HCT116 (cell line): Measurements from ENCODE around the gene PLA2G1B. TPM values are rescaled to one million over a fixed set of nuclear protein-coding genes. Genes with fewer than 3 reads are reported as not detected.
A peak's percentile ranks its signal among the peaks of the same experiment; 100 is the strongest.

Source experiments
- ATAC-seq: fragments of 200-7000 bp; cut with Tn5 transposase; 2 replicates; pipeline ENCODE4 v1.9.1; 2020; ENCODE audit warnings: mild to moderate bottlenecking, moderate library complexity
- BruUV-seq: library from RNA; stranded (reverse); fragments of 400-500 nt; replicated peaks from 2 replicates; lab custom pipeline; 2021; lab: Mats Ljungman, UMichigan
- CTCF ChIA-PET: fragments of 300-600 bp; sonication (Branson Sonifier 250); formaldehyde crosslinking; loops from one replicate; lab custom pipeline; 2021; ENCODE audit warnings: antibody characterized with exemption; lab: Charles Lee
- POLR2A ChIA-PET: fragments of 300-600, 350-600 bp; sonication (Branson Sonifier 250); formaldehyde crosslinking; loops from one replicate; lab custom pipeline; 2021; ENCODE audit warnings: antibody characterized with exemption; lab: Charles Lee
- RAD21 ChIA-PET, 2 experiments: fragments of 300-600 bp; sonication (Branson Sonifier 250); formaldehyde crosslinking; loops; one replicate each; lab custom pipeline; 2023; ENCODE audit warnings: low total read pairs in 2 of 2; ENCODE audit not compliant: uncharacterized antibody in 2 of 2, unreplicated experiment in 2 of 2, low non-redundant PET in 1 of 2; lab: Charles Lee
- DNase-seq: peaks from one replicate; pipeline ENCODE4 v3.0.0-alpha.2; 2010; ENCODE audit warnings: low read depth, low spot score
- H2AFZ ChIP-seq: fragments of 200-600 bp; shearing (Covaris generic), sonication (generic); 2 replicates; pipeline ENCODE4 v1.6.1; 2017; ENCODE audit warnings: low read depth, mixed run types, mixed read lengths, antibody characterized with exemption, low read length; ENCODE audit not compliant: poor library complexity, severe bottlenecking
- H3K27ac ChIP-seq: 2 replicates; pipeline ENCODE4 v1.5.1; 2012; ENCODE audit warnings: low read depth, low read length
- H3K27me3 ChIP-seq: fragments of 200-600 bp; sonication (generic); 2 replicates; pipeline ENCODE4 v1.6.1; 2016; ENCODE audit warnings: mixed run types, low read length, mixed read lengths; ENCODE audit not compliant: insufficient read depth
- H3K36me3 ChIP-seq, 2 experiments: fragments of 200-500 bp in 1 of 2; fragments of 200-600 bp in 1 of 2; sonication (Bioruptor generic) in 1 of 2; sonication (generic) in 1 of 2; 2 replicates each; pipeline versions ENCODE4 v1.5.1 to v1.6.1; 2014 to 2016; ENCODE audit warnings: low read length in 2 of 2, inconsistent platforms in 1 of 2, mixed read lengths in 1 of 2, mixed run types in 1 of 2; ENCODE audit not compliant: insufficient read depth in 2 of 2, control insufficient read depth in 1 of 2
- H3K4me1 ChIP-seq, 2 experiments: fragments of 200-600 bp in 1 of 2; sonication (generic) in 1 of 2; 2 replicates each; pipeline versions ENCODE4 v1.5.1 to v1.6.1; 2012 to 2017; ENCODE audit warnings: low read length in 2 of 2, inconsistent platforms in 1 of 2, mild to moderate bottlenecking in 1 of 2, mixed read lengths in 1 of 2, mixed run types in 1 of 2, moderate library complexity in 1 of 2; ENCODE audit not compliant: insufficient read depth in 2 of 2, control insufficient read depth in 1 of 2
- H3K4me2 ChIP-seq: fragments of 200-600 bp; sonication (generic); 2 replicates; pipeline ENCODE4 v1.6.1; 2017; ENCODE audit warnings: mixed run types, low read length, mixed read lengths
- H3K4me3 ChIP-seq, 2 experiments: fragments of 200-600 bp in 1 of 2; sonication (generic) in 1 of 2; replicated peaks in 1 of 2; 2 replicates each; pipeline ENCODE4 v1.5.1; 2011 to 2016; ENCODE audit warnings: low read length in 2 of 2, control low read depth in 1 of 2, low read depth in 1 of 2, mild to moderate bottlenecking in 1 of 2, mixed read lengths in 1 of 2, mixed run types in 1 of 2
- H3K79me2 ChIP-seq: fragments of 200-600 bp; sonication (generic); 2 replicates; pipeline ENCODE4 v1.6.1; 2017; ENCODE audit warnings: mild to moderate bottlenecking, mixed run types, low read length, moderate library complexity, mixed read lengths; ENCODE audit not compliant: insufficient read depth
- H3K9ac ChIP-seq: fragments of 200-600 bp; sonication (generic); 2 replicates; pipeline ENCODE4 v1.6.1; 2016; ENCODE audit warnings: low read length, mixed read lengths
- H3K9me2 ChIP-seq: fragments of 200-600 bp; sonication (generic), shearing (Covaris generic); 2 replicates; pipeline ENCODE4 v1.6.1; 2017; ENCODE audit warnings: mixed run types, mild to moderate bottlenecking, moderate library complexity; ENCODE audit not compliant: insufficient read depth
- H3K9me3 ChIP-seq, 2 experiments: fragments of 200-500 bp in 1 of 2; fragments of 200-600 bp in 1 of 2; sonication (Bioruptor generic) in 1 of 2; sonication (generic) in 1 of 2; 2 replicates each; pipeline ENCODE4 v1.6.1; 2014 to 2017; ENCODE audit warnings: low read length in 2 of 2, mixed read lengths in 2 of 2, inconsistent platforms in 1 of 2, low read depth in 1 of 2, mild to moderate bottlenecking in 1 of 2, mixed run types in 1 of 2, moderate library complexity in 1 of 2; ENCODE audit not compliant: control insufficient read depth in 1 of 2, insufficient read depth in 1 of 2
- H4K20me1 ChIP-seq: fragments of 200-600 bp; sonication (generic), shearing (Covaris generic); 2 replicates; pipeline ENCODE4 v1.6.1; 2017; ENCODE audit warnings: mixed run types, mild to moderate bottlenecking, moderate library complexity; ENCODE audit not compliant: insufficient read depth
- CEBPB ChIP-seq: IDR thresholded peaks from 2 replicates; pipeline ENCODE4 v1.6.1; 2012; ENCODE audit warnings: low read depth
- CTCF ChIP-seq, 3 experiments: fragments of 200-600 bp in 1 of 3; sonication (generic) in 1 of 3; IDR thresholded peaks in 2 of 3; conservative IDR thresholded peaks in 1 of 3; 2 replicates each; pipeline ENCODE4 v1.5.1; 2012 to 2017; ENCODE audit warnings: low read depth in 2 of 3, low read length in 2 of 3, antibody characterized with exemption in 1 of 3, borderline replicate concordance in 1 of 3, control low read depth in 1 of 3, mild to moderate bottlenecking in 1 of 3, mixed read lengths in 1 of 3, mixed run types in 1 of 3, moderate library complexity in 1 of 3; ENCODE audit not compliant: insufficient read depth in 1 of 3
- EGR1 ChIP-seq: IDR thresholded peaks from 2 replicates; pipeline ENCODE4 v1.6.1; 2012; ENCODE audit warnings: low read depth
- ELF1 ChIP-seq: IDR thresholded peaks from 2 replicates; pipeline ENCODE4 v1.6.1; 2012; ENCODE audit warnings: low read depth, borderline replicate concordance
- EZH2phosphoT487 ChIP-seq: fragments of 200-600 bp; IDR thresholded peaks from 2 replicates; pipeline ENCODE4 v1.6.1; 2018; ENCODE audit warnings: antibody characterized with exemption, borderline replicate concordance
- FOSL1 ChIP-seq: IDR thresholded peaks from 2 replicates; pipeline ENCODE4 v1.6.1; 2012; ENCODE audit warnings: low read depth
- JUND ChIP-seq: IDR thresholded peaks from 2 replicates; pipeline ENCODE4 v1.6.1; 2012
- POLR2A ChIP-seq: IDR thresholded peaks from 2 replicates; pipeline ENCODE4 v1.7.0; 2011; ENCODE audit warnings: borderline replicate concordance; ENCODE audit not compliant: insufficient read depth, insufficient read length; ENCODE audit errors: extremely low read depth
- POLR2AphosphoS5 ChIP-seq: IDR thresholded peaks from 2 replicates; pipeline ENCODE4 v1.6.1; 2011; ENCODE audit warnings: mild to moderate bottlenecking, low read depth, low read length, moderate library complexity
- RAD21 ChIP-seq: IDR thresholded peaks from 2 replicates; pipeline ENCODE4 v1.6.1; 2012; ENCODE audit warnings: low read depth, mild to moderate bottlenecking
- REST ChIP-seq: IDR thresholded peaks from 2 replicates; pipeline ENCODE4 v1.6.1; 2012; ENCODE audit warnings: low read depth
- SRF ChIP-seq: IDR thresholded peaks from 2 replicates; pipeline ENCODE4 v1.6.1; 2012; ENCODE audit warnings: low read depth
- TCF7L2 ChIP-seq: IDR thresholded peaks from 2 replicates; pipeline ENCODE4 v1.7.0; 2011; ENCODE audit warnings: borderline replicate concordance, inconsistent platforms; ENCODE audit not compliant: insufficient read depth, insufficient read length; ENCODE audit errors: extremely low read depth
- ZBTB33 ChIP-seq: IDR thresholded peaks from 2 replicates; pipeline ENCODE4 v1.6.1; 2011; ENCODE audit warnings: mild to moderate bottlenecking, low read length, moderate library complexity; ENCODE audit not compliant: insufficient replicate concordance; ENCODE audit errors: extremely low read depth
- ZFX ChIP-seq: fragments of 450-650 bp; IDR thresholded peaks from 2 replicates; pipeline ENCODE4 v1.6.1; 2017
- ZNF274 ChIP-seq: fragments of 200-500 bp; sonication (Bioruptor generic); IDR thresholded peaks from 2 replicates; pipeline ENCODE4 v1.6.1; 2014; ENCODE audit warnings: mild to moderate bottlenecking, low read depth, low read length, inconsistent platforms
- intact Hi-C: fragments of 100-400 bp; cut with micrococcal nuclease; formaldehyde crosslinking; loops from 2 replicates; pipeline ENCODE4 v1.10.0; 2022
- total RNA-seq: library from RNA; stranded (reverse); gene quantifications from one replicate; pipeline ENCODE4 v1.2.1, GENCODE V29; 2021; ENCODE audit not compliant: unreplicated experiment

Gene PLA2G1B
- total RNA-seq, 1 experiment from 2014 or later: 2.0 TPM

- peak overlapping the region; percentile 58 for H3K9ac ChIP-seq
- intact Hi-C loops: loop anchor here (1.0 to 2.0 kb wide), 2 partner anchors 16 to 62 kb away; no protein-coding TSS in a partner anchor
Observed at GRCh38 chr12:120290609-120291305, 36.8 kb downstream of the PLA2G1B start.

More at GRCh38 chr12:120290609-120291305, 36.8 kb downstream of the PLA2G1B start:
- H3K4me2 ChIP-seq: peak overlapping the region; percentile 56
- H3K9me3 ChIP-seq: no peaks in the 10 kb centered on the region
- DNase-seq: no peak
- H3K27ac ChIP-seq: peak overlapping the region; percentile 88
- peak overlapping the region; percentile 6 to 36 for H3K4me3 ChIP-seq
- peak; percentile 1 for ATAC-seq
- no peak overlapping the region for H2AFZ ChIP-seq
- CTCF ChIA-PET: interaction anchor here (1.4 to 3.2 kb wide), 6 partner anchors 11 to 90 kb away, joined by 9 to 32 read pairs (median 15); partner anchors contain the start of genes PXN, RPLP0 and SIRT4
- peaks cover 13 to 46% of the 10 kb centered on the region in 2 experiments for H3K4me1 ChIP-seq
- no peaks in the 10 kb centered on the region for H3K27me3 ChIP-seq
- H3K9me2 ChIP-seq: no peaks in the 10 kb centered on the region
- no peak for TF ChIP-seq SRF
- no peak for TF ChIP-seq ELF1
- no peak for TF ChIP-seq EZH2phosphoT487
- no peak for TF ChIP-seq ZNF274
- TF ChIP-seq ZBTB33: no peak
- TF ChIP-seq POLR2A: no peak
- no peak for TF ChIP-seq CTCF (IDR thresholded peaks at IDR 0.05 in 2 of 3, conservative IDR thresholded peaks at IDR 0.05 in 1 of 3; ENCODE audit: borderline replicate concordance in 1 of 3, insufficient read depth in 1 of 3, low read depth in 2 of 3, low read length in 2 of 3)
- no peak for TF ChIP-seq POLR2AphosphoS5
- no peak for TF ChIP-seq ZFX
- no peak for TF ChIP-seq FOSL1
- TF ChIP-seq CEBPB: no peak
- TF ChIP-seq TCF7L2: no peak
- no peak for TF ChIP-seq REST
- TF ChIP-seq RAD21: no peak
- no peak for TF ChIP-seq JUND
- TF ChIP-seq EGR1: no peak
- TF ChIP-seq, all 23 proteins: peak for 0
- POLR2A ChIA-PET: interaction anchor here (0.7 to 8.0 kb wide), 51 partner anchors 9 to 1503 kb away, joined by 3 to 394 read pairs (median 5); partner anchors contain the start of genes COQ5, COX6A1, DYNLL1 and OASL
- Histone ChIP-seq H3K79me2 (no peaks in the 10 kb centered on the region), H3K36me3 (no peaks in the 10 kb centered on the region), H4K20me1 (no peaks in the 10 kb centered on the region)
- BruUV-seq: no TSS peak
- RAD21 ChIA-PET: interaction anchor here (0.7 to 1.5 kb wide), 6 partner anchors 25 to 174 kb away, joined by 3 to 10 read pairs (median 4); partner anchors contain the start of gene PXN (in 1 of the 2)
